OCI-LY7 (cell line): ENCODE results near the gene GPANK1.

Source experiments
- CTCF ChIP-seq: fragments of 200-600 bp; sonication (generic); conservative IDR thresholded peaks from 2 replicates; pipeline ENCODE4 v1.5.1; 2014; ENCODE audit warnings: mild to moderate bottlenecking, antibody characterized with exemption, low read length, moderate library complexity, mixed read lengths
- EZH2phosphoT487 ChIP-seq: fragments of 200-600 bp; sonication (generic); IDR thresholded peaks from 2 replicates; pipeline ENCODE4 v1.6.1; 2018; ENCODE audit warnings: low read depth, borderline replicate concordance, mild to moderate bottlenecking, mixed run types, antibody characterized with exemption, low read length, moderate library complexity, mixed read lengths

- TF ChIP-seq CTCF (no peak), EZH2phosphoT487 (no peak)
Observed at GRCh38 chr6:31677955-31678354, 13.2 kb upstream of the GPANK1 start.
